Osteoblast (primary cell): ENCODE measurements around the gene ADD2. TPM values are rescaled to one million over a fixed set of nuclear protein-coding genes. Genes with fewer than 3 reads are reported as not detected.

Source experiments
- DNase-seq: peaks from one replicate; pipeline ENCODE4 v3.0.0; 2011; ENCODE audit warnings: low spot score, mixed read lengths; ENCODE audit not compliant: insufficient read length; ENCODE audit errors: missing footprints
- H2AFZ ChIP-seq: 2 replicates; pipeline ENCODE4 v1.6.0; 2011; ENCODE audit warnings: mild to moderate bottlenecking, low read length
- H3K27ac ChIP-seq: 2 replicates; pipeline ENCODE4 v1.5.1; 2011; ENCODE audit warnings: mild to moderate bottlenecking, low read depth, low read length, moderate library complexity
- H3K27me3 ChIP-seq: 2 replicates; pipeline ENCODE4 v1.6.0; 2012; ENCODE audit warnings: mild to moderate bottlenecking, control low read depth, inconsistent platforms, low read length, moderate library complexity; ENCODE audit not compliant: insufficient read depth
- H3K36me3 ChIP-seq: 2 replicates; pipeline ENCODE4 v1.5.1; 2011; ENCODE audit warnings: mild to moderate bottlenecking, low read length, control low read depth, moderate library complexity; ENCODE audit not compliant: insufficient read depth
- H3K4me1 ChIP-seq: 2 replicates; pipeline ENCODE4 v1.5.1; 2011; ENCODE audit warnings: mild to moderate bottlenecking, low read length, control low read depth, moderate library complexity; ENCODE audit not compliant: insufficient read depth
- H3K4me2 ChIP-seq: 2 replicates; pipeline ENCODE4 v1.6.0; 2011; ENCODE audit warnings: mild to moderate bottlenecking, low read length; ENCODE audit not compliant: insufficient read depth
- H3K4me3 ChIP-seq: fragments of 200-600 bp; sonication (generic); 3 replicates; pipeline ENCODE4 v1.5.1; 2012; ENCODE audit warnings: mild to moderate bottlenecking, low read length, inconsistent platforms; ENCODE audit not compliant: insufficient read depth
- H3K79me2 ChIP-seq: 2 replicates; pipeline ENCODE4 v1.6.0; 2012; ENCODE audit warnings: mild to moderate bottlenecking, low read length, control low read depth, inconsistent platforms; ENCODE audit not compliant: insufficient read depth
- H3K9me3 ChIP-seq: 2 replicates; pipeline ENCODE4 v1.5.1; 2011; ENCODE audit warnings: low read depth, low read length, control low read depth
- H4K20me1 ChIP-seq: 2 replicates; pipeline ENCODE4 v1.6.0; 2012; ENCODE audit warnings: mild to moderate bottlenecking, low read length, control low read depth; ENCODE audit not compliant: insufficient read depth
- CTCF ChIP-seq: IDR thresholded peaks from 2 replicates; pipeline ENCODE4 v1.5.1; 2011; ENCODE audit warnings: mild to moderate bottlenecking, low read depth, low read length, moderate library complexity; ENCODE audit errors: extremely low read depth
- total RNA-seq: library from RNA; depleted of rRNA; stranded (reverse); fragments of >200 nt; gene quantifications from 2 replicates; pipeline ENCODE4 v1.2.3, GENCODE V29; 2012

ADD2 gene
- total RNA-seq, 1 donor, result not detected

- Histone ChIP-seq H4K20me1 (no peaks in the 10 kb centered on the region), H3K4me3 (no peak overlapping the region), H3K4me2 (no peak overlapping the region), H3K4me1 (no peaks in the 10 kb centered on the region), H3K9me3 (no peaks in the 10 kb centered on the region), H3K36me3 (no peaks in the 10 kb centered on the region), H3K79me2 (no peaks in the 10 kb centered on the region), H2AFZ (no peak overlapping the region), H3K27me3 (peaks cover 6% of the 10 kb centered on the region), H3K27ac (no peak overlapping the region)
- no peak for DNase-seq
- TF ChIP-seq CTCF, result no peak
Observed at GRCh38 chr2:70663411-70663810, 104.6 kb downstream of the ADD2 start.

- no peaks in the 10 kb centered on the region for H3K9me3 ChIP-seq
- no peak for DNase-seq
- H3K4me3 ChIP-seq, result no peak overlapping the region
- no peak overlapping the region for H2AFZ ChIP-seq
- no peaks in the 10 kb centered on the region for H3K4me1 ChIP-seq
- no peaks in the 10 kb centered on the region for H3K36me3 ChIP-seq
- peaks cover 23% of the 10 kb centered on the region for H3K27me3 ChIP-seq
- H4K20me1 ChIP-seq, result no peaks in the 10 kb centered on the region
- no peak for TF ChIP-seq CTCF
- no peak overlapping the region for H3K27ac ChIP-seq
- H3K79me2 ChIP-seq, result no peaks in the 10 kb centered on the region
- no peak overlapping the region for H3K4me2 ChIP-seq
Observed at GRCh38 chr2:70659551-70659950, 108.4 kb downstream of the ADD2 start.

- Histone ChIP-seq H3K4me3 (no peak overlapping the region), H3K27ac (no peak overlapping the region), H3K4me2 (no peak overlapping the region), H3K36me3 (no peaks in the 10 kb centered on the region), H3K27me3 (peaks cover 28% of the 10 kb centered on the region), H3K79me2 (no peaks in the 10 kb centered on the region), H2AFZ (no peak overlapping the region), H3K9me3 (no peaks in the 10 kb centered on the region), H3K4me1 (no peaks in the 10 kb centered on the region), H4K20me1 (no peaks in the 10 kb centered on the region)
- TF ChIP-seq CTCF, result no peak
- no peak for DNase-seq
Observed at GRCh38 chr2:70658476-70658875, 109.5 kb downstream of the ADD2 start.

- no peak for TF ChIP-seq CTCF
- peaks cover 31% of the 10 kb centered on the region for H3K27me3 ChIP-seq
Observed at GRCh38 chr2:70657246-70657645, 110.8 kb downstream of the ADD2 start.

More at GRCh38 chr2:70657246-70657645, 110.8 kb downstream of the ADD2 start:
- no peaks in the 10 kb centered on the region for H3K79me2 ChIP-seq
- no peak for DNase-seq
- H4K20me1 ChIP-seq, result no peaks in the 10 kb centered on the region
- H3K4me2 ChIP-seq, result no peak overlapping the region
- no peaks in the 10 kb centered on the region for H3K36me3 ChIP-seq
- no peaks in the 10 kb centered on the region for H3K4me1 ChIP-seq
- H3K4me3 ChIP-seq, result no peak overlapping the region
- no peak overlapping the region for H2AFZ ChIP-seq
- no peak overlapping the region for H3K27ac ChIP-seq
- no peaks in the 10 kb centered on the region for H3K9me3 ChIP-seq
